GM23338 (cell line): Measurements from ENCODE around the gene HTR7. TPM values are rescaled to one million over a fixed set of nuclear protein-coding genes. Genes with fewer than 3 reads are reported as not detected.

Source experiments
- ATAC-seq: fragments of 200-7000 bp; cut with Tn5 transposase; 3 replicates; pipeline ENCODE4 v1.9.1; 2020
- DNase-seq: peaks from one replicate; pipeline ENCODE4 v3.0.0-alpha.2; 2015; ENCODE audit warnings: low spot score
- H2AFZ ChIP-seq: fragments of 200-600 bp; sonication (generic); 2 replicates; pipeline ENCODE4 v1.8.0; 2016; ENCODE audit warnings: antibody characterized with exemption, mild to moderate bottlenecking, moderate library complexity
- H3F3A ChIP-seq: fragments of 200-600 bp; sonication (generic); replicated peaks from 2 replicates; pipeline ENCODE4 v1.8.0; 2017; ENCODE audit warnings: antibody characterized with exemption, mixed run types, low read depth
- H3K27ac ChIP-seq: fragments of 200-600 bp; sonication (generic); 2 replicates; pipeline ENCODE4 v1.6.1; 2016; ENCODE audit warnings: low read depth
- H3K27me3 ChIP-seq: fragments of 200-600 bp; sonication (generic); 2 replicates; pipeline ENCODE4 v1.8.0; 2016; ENCODE audit warnings: mild to moderate bottlenecking, mixed run types, moderate library complexity; ENCODE audit not compliant: insufficient read depth
- H3K36me3 ChIP-seq: fragments of 200-600 bp; sonication (generic); 2 replicates; pipeline ENCODE4 v1.8.0; 2016; ENCODE audit warnings: mild to moderate bottlenecking; ENCODE audit not compliant: insufficient read depth
- H3K4me1 ChIP-seq: fragments of 200-600 bp; sonication (generic); 2 replicates; pipeline ENCODE4 v1.8.0; 2016; ENCODE audit warnings: mild to moderate bottlenecking, moderate library complexity; ENCODE audit not compliant: insufficient read depth
- H3K4me2 ChIP-seq: fragments of 200-600 bp; sonication (generic); 2 replicates; pipeline ENCODE4 v1.7.1; 2017; ENCODE audit warnings: mixed run types
- H3K4me3 ChIP-seq: fragments of 200-600 bp; sonication (generic); 2 replicates; pipeline ENCODE4 v1.6.1; 2016; ENCODE audit warnings: mixed run types
- H3K79me2 ChIP-seq: fragments of 200-600 bp; sonication (generic); replicated peaks from 2 replicates; pipeline ENCODE4 v1.8.0; 2017; ENCODE audit warnings: mild to moderate bottlenecking; ENCODE audit not compliant: insufficient read depth
- H3K9me2 ChIP-seq: fragments of 200-600 bp; sonication (generic); 2 replicates; pipeline ENCODE4 v1.8.0; 2017; ENCODE audit not compliant: insufficient read depth
- H4K20me1 ChIP-seq: fragments of 200-600 bp; sonication (generic); replicated peaks from 2 replicates; pipeline ENCODE4 v1.8.0; 2017; ENCODE audit warnings: mild to moderate bottlenecking; ENCODE audit not compliant: insufficient read depth
- H3K27ac Mint-ChIP-seq: 2 replicates; pipeline ENCODE4 v1.8.0; 2020; ENCODE audit warnings: inconsistent platforms, mild to moderate bottlenecking, moderate library complexity, mixed read lengths
- H3K27me3 Mint-ChIP-seq: 3 replicates; pipeline ENCODE4 v1.8.0; 2022; ENCODE audit warnings: low read depth, mild to moderate bottlenecking, moderate library complexity, mixed read lengths, inconsistent platforms; ENCODE audit not compliant: insufficient read depth, poor library complexity
- H3K36me3 Mint-ChIP-seq: 3 replicates; pipeline ENCODE4 v1.8.0; 2021; ENCODE audit warnings: low read depth, mild to moderate bottlenecking, inconsistent platforms, moderate library complexity, mixed read lengths
- H3K4me1 Mint-ChIP-seq: 3 replicates; pipeline ENCODE4 v1.8.0; 2020; ENCODE audit warnings: mild to moderate bottlenecking, inconsistent platforms, mixed read lengths
- H3K4me3 Mint-ChIP-seq: 3 replicates; pipeline ENCODE4 v1.8.0; 2021; ENCODE audit warnings: moderate library complexity, mild to moderate bottlenecking, inconsistent platforms, mixed read lengths
- H3K9me3 Mint-ChIP-seq: 3 replicates; pipeline ENCODE4 v1.8.0; 2020; ENCODE audit warnings: moderate library complexity, mild to moderate bottlenecking, inconsistent platforms, mixed read lengths
- CREB1 ChIP-seq: fragments of 250-450 bp; sonication (Bioruptor Pico); IDR thresholded peaks from 2 replicates; pipeline ENCODE4 v1.5.0; 2020; ENCODE audit warnings: low read depth, mild to moderate bottlenecking, moderate library complexity
- CTCF ChIP-seq, 2 experiments: fragments of 200-600 bp in 1 of 2; sonication (generic) in 1 of 2; conservative IDR thresholded peaks; 2 replicates each; pipeline versions ENCODE4 v1.5.1 to v1.6.1; 2016 to 2017; ENCODE audit warnings: antibody characterized with exemption in 2 of 2, low read depth in 2 of 2, mild to moderate bottlenecking in 2 of 2, moderate library complexity in 1 of 2
- ETS1 ChIP-seq: IDR thresholded peaks from 2 replicates; pipeline ENCODE4 v1.6.1; 2016; ENCODE audit warnings: antibody characterized with exemption
- EZH2 ChIP-seq: fragments of 200-600 bp; sonication (generic); IDR thresholded peaks from one replicate; pipeline ENCODE4 v1.8.0; 2017; ENCODE audit warnings: antibody characterized with exemption, mild to moderate bottlenecking, low read depth; ENCODE audit not compliant: unreplicated experiment
- EZH2phosphoT487 ChIP-seq: fragments of 200-600 bp; sonication (generic); IDR thresholded peaks from one replicate; pipeline ENCODE4 v1.8.1; 2018; ENCODE audit warnings: antibody characterized with exemption; ENCODE audit not compliant: unreplicated experiment
- JUNB ChIP-seq: IDR thresholded peaks from one replicate; pipeline ENCODE4 v1.6.1; 2016; ENCODE audit warnings: antibody characterized with exemption; ENCODE audit not compliant: unreplicated experiment
- NANOG ChIP-seq: IDR thresholded peaks from 2 replicates; pipeline ENCODE4 v1.6.1; 2016; ENCODE audit warnings: antibody characterized with exemption, borderline replicate concordance
- POLR2AphosphoS5 ChIP-seq: IDR thresholded peaks from 2 replicates; pipeline ENCODE4 v1.6.1; 2016; ENCODE audit warnings: antibody characterized with exemption, low read depth
- REST ChIP-seq: IDR thresholded peaks from one replicate; pipeline ENCODE4 v1.6.1; 2018; ENCODE audit warnings: antibody characterized with exemption; ENCODE audit not compliant: unreplicated experiment
- STAT1 ChIP-seq: IDR thresholded peaks from one replicate; pipeline ENCODE4 v1.6.1; 2016; ENCODE audit warnings: antibody characterized with exemption; ENCODE audit not compliant: unreplicated experiment
- ZNF114 ChIP-seq: fragments of 250-450 bp; sonication (Bioruptor Pico); IDR thresholded peaks from 2 replicates; pipeline ENCODE4 v1.5.0; 2020; ENCODE audit warnings: mild to moderate bottlenecking, moderate library complexity
- ZNF331 ChIP-seq: fragments of 250-450 bp; sonication (Bioruptor Pico); IDR thresholded peaks from 2 replicates; pipeline ENCODE4 v1.5.0; 2020; ENCODE audit warnings: low read depth, mild to moderate bottlenecking, moderate library complexity
- ZNF462 ChIP-seq: fragments of 250-450 bp; sonication (Bioruptor Pico); IDR thresholded peaks from 2 replicates; pipeline ENCODE4 v1.5.0; 2020; ENCODE audit warnings: mild to moderate bottlenecking, moderate library complexity
- polyA plus RNA-seq: library from polyadenylated mRNA; unstranded; fragments of >200 nt; fragmentation: Nextera tagmentation; extraction: Ambion mirVana; gene quantifications from 2 replicates; pipeline ENCODE4 v1.2.1, GENCODE V29; 2016
- total RNA-seq: library from RNA; depleted of rRNA; stranded (reverse); fragments of >200 nt; shearing (Covaris generic); gene quantifications from 2 replicates; pipeline ENCODE4 v1.2.3, GENCODE V29; 2014

HTR7 gene
- total and polyA plus RNA-seq, 2 experiments from 2014 or later: 7.0 to 42.2 TPM

GRCh38 chr10:90871279-90871765, 13.5 kb upstream of the HTR7 start:
- Mint-ChIP-seq H3K4me3 (peak overlapping the region; percentile 94), H3K27me3 (no peaks in the 10 kb centered on the region), H3K4me1 (peaks cover 20% of the 10 kb centered on the region; the same call in 2 of the 3 replicates), H3K27ac (peak overlapping the region; percentile 97; the same call in 1 of the 2 replicates), H3K36me3 (peaks cover 15% of the 10 kb centered on the region), H3K9me3 (peaks cover 16% of the 10 kb centered on the region)
- TF ChIP-seq EZH2phosphoT487 (no peak), JUNB (no peak), CTCF (conservative IDR thresholded peaks at IDR 0.05; ENCODE audit: low read depth in 2 of 2) (peak; percentile 70 to 88), ZNF462 (no peak), CREB1 (CRISPR knock-in tag) (peak; percentile 65), ETS1 (no peak), ZNF114 (CRISPR knock-in tag) (no peak), NANOG (no peak), ZNF331 (CRISPR knock-in tag) (no peak), STAT1 (no peak), EZH2 (no peak), REST (no peak), POLR2AphosphoS5 (no peak)
- ATAC-seq (peak; percentile 92), DNase-seq (peak; percentile 96)
- Histone ChIP-seq H3K4me2 (peak overlapping the region; percentile 87), H3K4me1 (peaks cover 19% of the 10 kb centered on the region), H3F3A (no peaks in the 10 kb centered on the region), H3K4me3 (peak overlapping the region; percentile 72), H3K9me2 (0 out of 2 replicates have a peak, but pooled peaks cover 4% of the 10 kb centered on the region), H4K20me1 (peaks cover 8% of the 10 kb centered on the region; the same call in 1 of the 2 replicates), H3K79me2 (peaks cover 36% of the 10 kb centered on the region), H3K27me3 (no peaks in the 10 kb centered on the region), H3K36me3 (peaks cover 6% of the 10 kb centered on the region), H3K27ac (no peak overlapping the region), H2AFZ (peak overlapping the region; percentile 99)
